DOHH2 (cell line): Measurements from ENCODE around the gene ADGRG2.

Experiments used
- H3F3A ChIP-seq: fragments of 200-600 bp; sonication (generic), shearing (Covaris generic); 2 replicates; pipeline ENCODE4 v1.6.0; 2016; ENCODE audit warnings: antibody characterized with exemption, mild to moderate bottlenecking; ENCODE audit not compliant: control insufficient read depth, insufficient read depth
- H3K27ac ChIP-seq: fragments of 200-600 bp; sonication (generic); 2 replicates; pipeline ENCODE4 v1.5.1; 2014; ENCODE audit warnings: low read depth, mild to moderate bottlenecking, low read length, moderate library complexity
- H3K27me3 ChIP-seq: fragments of 200-600 bp; sonication (generic); 2 replicates; pipeline ENCODE4 v1.6.1; 2014; ENCODE audit warnings: mild to moderate bottlenecking, low read length, mixed read lengths; ENCODE audit not compliant: control insufficient read depth
- H3K36me3 ChIP-seq: fragments of 200-600 bp; sonication (generic); 2 replicates; pipeline ENCODE4 v1.6.1; 2014; ENCODE audit warnings: mild to moderate bottlenecking, low read length, moderate library complexity, mixed read lengths; ENCODE audit not compliant: control insufficient read depth
- H3K4me1 ChIP-seq: fragments of 200-600 bp; sonication (generic); 2 replicates; pipeline ENCODE4 v1.6.1; 2014; ENCODE audit warnings: mild to moderate bottlenecking, low read length, mixed read lengths; ENCODE audit not compliant: control insufficient read depth
- H3K4me2 ChIP-seq: fragments of 200-600 bp; sonication (generic); 2 replicates; pipeline ENCODE4 v1.6.0; 2014; ENCODE audit warnings: mild to moderate bottlenecking, low read length, moderate library complexity
- H3K4me3 ChIP-seq: fragments of 200-600 bp; sonication (generic); 2 replicates; pipeline ENCODE4 v1.5.1; 2014; ENCODE audit warnings: mild to moderate bottlenecking, low read length, mixed read lengths
- H3K79me2 ChIP-seq: fragments of 200-600 bp; sonication (generic); 2 replicates; pipeline ENCODE4 v1.6.1; 2014; ENCODE audit warnings: mild to moderate bottlenecking, low read length, mixed read lengths; ENCODE audit not compliant: control insufficient read depth
- H3K9me2 ChIP-seq: fragments of 200-600 bp; sonication (generic); replicated peaks from 2 replicates; pipeline ENCODE4 v1.6.1; 2014; ENCODE audit warnings: mild to moderate bottlenecking, low read length, mixed read lengths; ENCODE audit not compliant: control insufficient read depth
- H3K9me3 ChIP-seq: fragments of 200-600 bp; sonication (generic); 2 replicates; pipeline ENCODE4 v1.6.1; 2014; ENCODE audit warnings: antibody characterized with exemption, low read length, mixed read lengths; ENCODE audit not compliant: control insufficient read depth, insufficient read depth
- H4K20me1 ChIP-seq: fragments of 200-600 bp; sonication (generic); 2 replicates; pipeline ENCODE4 v1.6.0; 2014; ENCODE audit warnings: low read depth, mild to moderate bottlenecking, antibody characterized with exemption, low read length, moderate library complexity; ENCODE audit not compliant: control insufficient read depth, insufficient read depth
- EZH2phosphoT487 ChIP-seq: fragments of 200-600 bp; sonication (generic); IDR thresholded peaks from 2 replicates; pipeline ENCODE4 v1.6.1; 2017; ENCODE audit warnings: borderline replicate concordance, mild to moderate bottlenecking, antibody characterized with exemption, low read length, moderate library complexity, mixed read lengths
- TF ChIP-seq, protein P1 (sequence below): fragments of 200-600 bp; sonication (generic); IDR thresholded peaks from one replicate; pipeline ENCODE4 v1.5.1; 2014; ENCODE audit warnings: antibody characterized with exemption, mild to moderate bottlenecking, low read depth, low read length; ENCODE audit not compliant: poor library complexity, severe bottlenecking

ADGRG2 gene

DNA sequence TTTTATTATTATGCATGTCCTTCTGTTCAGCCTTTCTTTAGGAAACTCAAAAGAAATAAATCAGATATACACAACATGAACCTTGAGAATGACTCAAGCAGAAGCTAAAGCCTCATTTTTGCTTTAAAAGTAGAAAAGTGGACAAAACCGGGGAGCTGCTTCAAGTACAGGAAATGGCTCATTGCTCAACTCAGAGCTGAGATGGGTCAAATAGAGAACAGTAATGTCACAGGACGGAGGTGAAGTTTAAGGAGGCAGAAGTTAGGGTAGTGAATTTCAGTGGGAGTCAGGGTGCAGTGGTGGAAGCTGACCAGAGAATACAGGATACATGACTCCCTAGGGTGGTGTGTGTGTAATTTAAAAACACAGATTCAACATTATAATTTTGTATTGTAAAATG, 160.6 kb downstream of the ADGRG2 start:
- H4K20me1 ChIP-seq = no peaks in the 10 kb centered on the region
- TF ChIP-seq EZH2phosphoT487 = no peak
- TF ChIP-seq, protein P1, sequence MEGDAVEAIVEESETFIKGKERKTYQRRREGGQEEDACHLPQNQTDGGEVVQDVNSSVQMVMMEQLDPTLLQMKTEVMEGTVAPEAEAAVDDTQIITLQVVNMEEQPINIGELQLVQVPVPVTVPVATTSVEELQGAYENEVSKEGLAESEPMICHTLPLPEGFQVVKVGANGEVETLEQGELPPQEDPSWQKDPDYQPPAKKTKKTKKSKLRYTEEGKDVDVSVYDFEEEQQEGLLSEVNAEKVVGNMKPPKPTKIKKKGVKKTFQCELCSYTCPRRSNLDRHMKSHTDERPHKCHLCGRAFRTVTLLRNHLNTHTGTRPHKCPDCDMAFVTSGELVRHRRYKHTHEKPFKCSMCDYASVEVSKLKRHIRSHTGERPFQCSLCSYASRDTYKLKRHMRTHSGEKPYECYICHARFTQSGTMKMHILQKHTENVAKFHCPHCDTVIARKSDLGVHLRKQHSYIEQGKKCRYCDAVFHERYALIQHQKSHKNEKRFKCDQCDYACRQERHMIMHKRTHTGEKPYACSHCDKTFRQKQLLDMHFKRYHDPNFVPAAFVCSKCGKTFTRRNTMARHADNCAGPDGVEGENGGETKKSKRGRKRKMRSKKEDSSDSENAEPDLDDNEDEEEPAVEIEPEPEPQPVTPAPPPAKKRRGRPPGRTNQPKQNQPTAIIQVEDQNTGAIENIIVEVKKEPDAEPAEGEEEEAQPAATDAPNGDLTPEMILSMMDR = no peak
- no peak overlapping the region for H3K4me3 ChIP-seq
- H3K27ac ChIP-seq = no peak overlapping the region
- H3K36me3 ChIP-seq = no peaks in the 10 kb centered on the region
- H3K79me2 ChIP-seq = peaks cover 5% of the 10 kb centered on the region
- no peaks in the 10 kb centered on the region for H3K27me3 ChIP-seq
- H3F3A ChIP-seq = no peaks in the 10 kb centered on the region
- H3K4me2 ChIP-seq = no peak overlapping the region
- no peaks in the 10 kb centered on the region for H3K9me3 ChIP-seq
- no peaks in the 10 kb centered on the region for H3K9me2 ChIP-seq
- H3K4me1 ChIP-seq = no peaks in the 10 kb centered on the region

DNA sequence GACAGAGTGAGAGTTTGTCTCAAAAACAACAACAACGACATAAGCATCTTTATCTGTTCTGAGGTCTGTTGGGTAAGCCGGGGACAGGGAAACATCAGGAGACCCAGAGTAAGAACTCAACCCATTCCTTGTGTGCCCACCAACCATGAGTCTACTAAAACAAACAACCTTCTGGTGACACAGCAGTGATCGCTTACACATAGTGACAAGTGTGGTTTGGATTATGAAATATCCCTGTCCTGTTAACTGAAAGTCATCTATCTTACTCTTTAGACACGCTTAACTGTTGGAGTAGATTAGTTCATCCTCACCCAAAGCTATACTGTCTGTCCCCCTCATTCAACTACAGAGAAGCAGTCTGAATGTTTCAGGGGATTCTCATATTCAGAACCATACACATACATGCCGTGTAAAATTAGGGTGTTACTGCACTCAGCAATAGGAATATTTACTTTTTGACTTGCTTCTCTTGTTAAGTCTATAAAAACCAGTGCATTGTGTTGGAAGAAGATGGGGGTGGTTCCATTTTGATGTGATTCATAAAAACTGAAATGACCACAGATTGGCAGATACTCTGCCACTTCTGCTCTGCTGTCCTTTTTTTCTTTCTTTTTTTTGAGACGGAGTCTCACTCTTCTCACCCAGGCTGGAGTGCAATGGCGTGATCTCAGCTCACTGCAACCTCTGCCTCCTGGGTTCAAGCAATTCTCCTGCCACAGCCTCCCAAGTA, 165.8 kb downstream of the ADGRG2 start:
- no peak overlapping the region for H3K4me2 ChIP-seq
- H3F3A ChIP-seq = no peaks in the 10 kb centered on the region
- H3K36me3 ChIP-seq = no peaks in the 10 kb centered on the region
- H3K79me2 ChIP-seq = peaks cover 5% of the 10 kb centered on the region
- H3K9me3 ChIP-seq = no peaks in the 10 kb centered on the region
- no peak for TF ChIP-seq EZH2phosphoT487
- TF ChIP-seq, protein P1 = no peak
- no peak overlapping the region for H3K4me3 ChIP-seq
- H4K20me1 ChIP-seq = no peaks in the 10 kb centered on the region
- no peaks in the 10 kb centered on the region for H3K9me2 ChIP-seq
- no peaks in the 10 kb centered on the region for H3K27me3 ChIP-seq
- H3K4me1 ChIP-seq = no peaks in the 10 kb centered on the region
- no peak overlapping the region for H3K27ac ChIP-seq

DNA sequence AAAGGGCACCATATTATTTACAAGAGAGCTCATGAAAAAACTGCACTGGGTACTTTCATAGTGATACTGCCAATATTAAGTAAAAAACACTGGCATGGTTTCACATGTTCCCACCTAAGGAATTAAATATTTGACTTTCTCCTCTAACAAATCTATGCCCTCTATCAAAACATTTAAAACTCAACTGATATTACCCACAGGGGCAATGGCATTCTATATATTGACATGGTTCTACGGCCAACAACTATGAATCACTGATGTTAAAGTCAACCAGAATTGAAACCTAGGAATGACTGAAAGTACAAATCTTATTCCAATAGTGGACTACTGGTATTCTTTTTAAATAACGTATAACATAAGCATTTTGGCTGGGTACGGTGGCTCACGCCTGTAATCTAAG, 166.6 kb downstream of the ADGRG2 start:
- no peak overlapping the region for H3K4me2 ChIP-seq
- H3K4me3 ChIP-seq = no peak overlapping the region
- no peaks in the 10 kb centered on the region for H3K9me3 ChIP-seq
- no peak overlapping the region for H3K27ac ChIP-seq
- H3F3A ChIP-seq = no peaks in the 10 kb centered on the region
- TF ChIP-seq, protein P1 = no peak
- no peak for TF ChIP-seq EZH2phosphoT487
- peaks cover 3% of the 10 kb centered on the region for H3K79me2 ChIP-seq
- H4K20me1 ChIP-seq = no peaks in the 10 kb centered on the region
- H3K9me2 ChIP-seq = no peaks in the 10 kb centered on the region
- H3K36me3 ChIP-seq = no peaks in the 10 kb centered on the region
- no peaks in the 10 kb centered on the region for H3K4me1 ChIP-seq
- no peaks in the 10 kb centered on the region for H3K27me3 ChIP-seq
